RKO (cell line): Measurements from ENCODE around the gene RIN3.

Source experiments
- DNase-seq: peaks from one replicate; pipeline ENCODE4 v3.0.0-alpha.2; 2016; ENCODE audit warnings: low spot score

The RIN3 gene

GRCh38 chr14:92650581-92651105 is 137.1 kb downstream of the RIN3 start:
- no peak for DNase-seq

GRCh38 chr14:92651106-92651757 is 137.7 kb downstream of the RIN3 start:
- DNase-seq = no peak

- DNase-seq = no peak
Measured at GRCh38 chr14:92651758-92652406, 138.3 kb downstream of the RIN3 start.

GRCh38 chr14:92652413-92653151 is 139.0 kb downstream of the RIN3 start:
- DNase-seq = no peak

- DNase-seq = no peak
Measured at GRCh38 chr14:92653162-92653651, 139.6 kb downstream of the RIN3 start.

- DNase-seq = no peak
Measured at GRCh38 chr14:92654239-92654901, 140.8 kb downstream of the RIN3 start.

GRCh38 chr14:92655419-92656201 is 142.0 kb downstream of the RIN3 start:
- no peak for DNase-seq

- no peak for DNase-seq
Measured at GRCh38 chr14:92656306-92657081, 142.9 kb downstream of the RIN3 start.

- no peak for DNase-seq
Measured at GRCh38 chr14:92657457-92658142, 144.0 kb downstream of the RIN3 start.

- DNase-seq = no peak
Measured at GRCh38 chr14:92658160-92658559, 144.6 kb downstream of the RIN3 start.

GRCh38 chr14:92658684-92659083 is 145.1 kb downstream of the RIN3 start:
- DNase-seq = no peak

- no peak for DNase-seq
Measured at GRCh38 chr14:92659765-92660561, 146.4 kb downstream of the RIN3 start.

GRCh38 chr14:92660571-92660970 is 147.0 kb downstream of the RIN3 start:
- no peak for DNase-seq

GRCh38 chr14:92663049-92663448 is 149.5 kb downstream of the RIN3 start:
- DNase-seq = no peak

- DNase-seq = no peak
Measured at GRCh38 chr14:92665661-92666110, 152.1 kb downstream of the RIN3 start.

GRCh38 chr14:92666251-92666650 is 152.7 kb downstream of the RIN3 start:
- no peak for DNase-seq

GRCh38 chr14:92668276-92668973 is 154.8 kb downstream of the RIN3 start:
- DNase-seq = no peak

- no peak for DNase-seq
Measured at GRCh38 chr14:92670160-92670559, 156.6 kb downstream of the RIN3 start.
